GM19455 (cell line): ENCODE measurements around the gene RAPGEF1.

Experiments
- ATAC-seq: cut with Tn5 transposase; IDR thresholded peaks from one replicate; pipeline ENCODE4 v1.9.1; 2021; ENCODE audit not compliant: unreplicated experiment

Gene RAPGEF1

GRCh38 chr9:131628459-131629225, 111.2 kb downstream of the RAPGEF1 start:
- peak; percentile 6 for ATAC-seq

GRCh38 chr9:131627648-131628458, 112.0 kb downstream of the RAPGEF1 start:
- ATAC-seq: peak; percentile 59

GRCh38 chr9:131627326-131627647, 112.6 kb downstream of the RAPGEF1 start:
- ATAC-seq: no peak

- no peak for ATAC-seq
These were observed 113.8 kb downstream of the RAPGEF1 start for GRCh38 chr9:131625790-131626670.

GRCh38 chr9:131625508-131625787, 114.4 kb downstream of the RAPGEF1 start:
- no peak for ATAC-seq

GRCh38 chr9:131624636-131625507, 115.0 kb downstream of the RAPGEF1 start:
- no peak for ATAC-seq

- no peak for ATAC-seq
These were observed 116.1 kb downstream of the RAPGEF1 start for GRCh38 chr9:131623655-131624330.

- ATAC-seq: no peak
These were observed 117.4 kb downstream of the RAPGEF1 start for GRCh38 chr9:131622523-131622922.

GRCh38 chr9:131621551-131622358, 118.1 kb downstream of the RAPGEF1 start:
- no peak for ATAC-seq

- no peak for ATAC-seq
These were observed 118.9 kb downstream of the RAPGEF1 start for GRCh38 chr9:131620764-131621520.

GRCh38 chr9:131619680-131620079, 120.2 kb downstream of the RAPGEF1 start:
- ATAC-seq: no peak

GRCh38 chr9:131618785-131619184, 121.1 kb downstream of the RAPGEF1 start:
- no peak for ATAC-seq

GRCh38 chr9:131618071-131618479, 121.8 kb downstream of the RAPGEF1 start:
- no peak for ATAC-seq

GRCh38 chr9:131617611-131618010, 122.3 kb downstream of the RAPGEF1 start:
- ATAC-seq: no peak

GRCh38 chr9:131616983-131617604, 122.8 kb downstream of the RAPGEF1 start:
- ATAC-seq: no peak

- no peak for ATAC-seq
These were observed 125.4 kb downstream of the RAPGEF1 start for GRCh38 chr9:131614340-131614915.

- no peak for ATAC-seq
These were observed 126.0 kb downstream of the RAPGEF1 start for GRCh38 chr9:131613921-131614320.

GRCh38 chr9:131612851-131613250, 127.0 kb downstream of the RAPGEF1 start:
- ATAC-seq: no peak
